ENCODE data around the gene DNAH12. TPM values are rescaled to one million over a fixed set of nuclear protein-coding genes. Genes with fewer than 3 reads are reported as not detected.

The DNAH12 gene
- total and polyA plus RNA-seq, 2 of the 13 experiments (the other 11 are each of a cell fraction or from before 2014, with no cell fraction given): 0.11 TPM

DNA sequence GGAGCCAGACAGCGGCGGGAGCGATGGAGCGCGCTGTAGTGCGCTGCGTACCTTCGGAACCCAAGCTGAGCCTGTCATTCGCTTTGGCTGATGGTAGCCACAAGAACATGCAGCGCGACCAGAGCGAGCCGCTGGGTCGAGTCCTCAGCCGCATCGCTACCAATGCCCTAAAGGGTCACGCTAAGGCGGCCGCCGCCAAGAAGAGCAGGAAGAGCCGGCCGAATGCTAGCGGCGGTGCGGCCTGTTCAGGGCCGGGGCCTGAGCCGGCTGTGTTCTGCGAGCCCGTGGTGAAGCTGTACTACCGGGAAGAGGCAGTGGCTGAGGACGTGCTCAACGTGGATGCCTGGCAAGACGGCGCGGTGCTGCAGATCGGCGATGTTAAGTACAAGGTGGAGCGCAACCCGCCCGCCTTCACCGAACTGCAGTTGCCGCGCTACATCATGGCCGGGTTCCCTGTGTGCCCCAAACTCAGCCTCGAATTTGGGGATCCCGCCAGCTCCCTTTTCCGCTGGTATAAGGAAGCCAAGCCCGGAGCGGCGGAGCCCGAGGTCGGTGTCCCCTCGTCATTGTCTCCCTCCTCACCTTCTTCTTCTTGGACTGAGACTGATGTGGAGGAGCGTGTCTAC, 12.4 kb upstream of the DNAH12 start (continued):
- TF ChIP-seq SRSF9 (IDR thresholded peaks at IDR 0.05; ENCODE audit: borderline replicate concordance, insufficient read depth, low read depth, low read length, poor library complexity, severe bottlenecking) (no peak), KMT2A (CRISPR knock-in tag; IDR thresholded peaks at IDR 0.05) (peak; percentile 56; the same call in 1 of the 2 replicates), DNMT3B (CRISPR knock-in tag; conservative IDR thresholded peaks at IDR 0.05) (no peak; the same call in 1 of the 2 replicates), CHD2 (IDR thresholded peaks at IDR 0.05; ENCODE audit: low read depth, low read length) (no peak), ZNF224 (CRISPR knock-in tag; IDR thresholded peaks at IDR 0.05) (no peak), KLF13 (CRISPR knock-in tag; IDR thresholded peaks at IDR 0.05) (no peak), RBFOX2 (IDR thresholded peaks at IDR 0.05; ENCODE audit: low read depth, low read length) (peak; percentile 15), HDAC1 (CRISPR knock-in tag; IDR thresholded peaks at IDR 0.05) (no peak; the same call in 1 of the 2 replicates), ZNF605 (CRISPR knock-in tag; IDR thresholded peaks at IDR 0.05) (no peak), SPEN (CRISPR knock-in tag; IDR thresholded peaks at IDR 0.05; ENCODE audit: low read depth) (peak; percentile 50; the same call in 1 of the 2 replicates), HDAC6 (IDR thresholded peaks at IDR 0.05; ENCODE audit: low read depth, low read length) (no peak), EHMT2 (IDR thresholded peaks at IDR 0.05; ENCODE audit: borderline replicate concordance, low read depth, low read length) (no peak), ZNF143 (CRISPR knock-in tag; IDR thresholded peaks at IDR 0.05) (no peak)
- TF ChIP-seq, protein P1, sequence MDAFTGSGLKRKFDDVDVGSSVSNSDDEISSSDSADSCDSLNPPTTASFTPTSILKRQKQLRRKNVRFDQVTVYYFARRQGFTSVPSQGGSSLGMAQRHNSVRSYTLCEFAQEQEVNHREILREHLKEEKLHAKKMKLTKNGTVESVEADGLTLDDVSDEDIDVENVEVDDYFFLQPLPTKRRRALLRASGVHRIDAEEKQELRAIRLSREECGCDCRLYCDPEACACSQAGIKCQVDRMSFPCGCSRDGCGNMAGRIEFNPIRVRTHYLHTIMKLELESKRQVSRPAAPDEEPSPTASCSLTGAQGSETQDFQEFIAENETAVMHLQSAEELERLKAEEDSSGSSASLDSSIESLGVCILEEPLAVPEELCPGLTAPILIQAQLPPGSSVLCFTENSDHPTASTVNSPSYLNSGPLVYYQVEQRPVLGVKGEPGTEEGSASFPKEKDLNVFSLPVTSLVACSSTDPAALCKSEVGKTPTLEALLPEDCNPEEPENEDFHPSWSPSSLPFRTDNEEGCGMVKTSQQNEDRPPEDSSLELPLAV (CRISPR knock-in tag; conservative IDR thresholded peaks at IDR 0.05; ENCODE audit: low read depth): no peak
- TF ChIP-seq, protein P2, sequence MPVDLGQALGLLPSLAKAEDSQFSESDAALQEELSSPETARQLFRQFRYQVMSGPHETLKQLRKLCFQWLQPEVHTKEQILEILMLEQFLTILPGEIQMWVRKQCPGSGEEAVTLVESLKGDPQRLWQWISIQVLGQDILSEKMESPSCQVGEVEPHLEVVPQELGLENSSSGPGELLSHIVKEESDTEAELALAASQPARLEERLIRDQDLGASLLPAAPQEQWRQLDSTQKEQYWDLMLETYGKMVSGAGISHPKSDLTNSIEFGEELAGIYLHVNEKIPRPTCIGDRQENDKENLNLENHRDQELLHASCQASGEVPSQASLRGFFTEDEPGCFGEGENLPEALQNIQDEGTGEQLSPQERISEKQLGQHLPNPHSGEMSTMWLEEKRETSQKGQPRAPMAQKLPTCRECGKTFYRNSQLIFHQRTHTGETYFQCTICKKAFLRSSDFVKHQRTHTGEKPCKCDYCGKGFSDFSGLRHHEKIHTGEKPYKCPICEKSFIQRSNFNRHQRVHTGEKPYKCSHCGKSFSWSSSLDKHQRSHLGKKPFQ (CRISPR knock-in tag; IDR thresholded peaks at IDR 0.05; ENCODE audit: insufficient replicate concordance): no peak
- TF ChIP-seq, protein P3, sequence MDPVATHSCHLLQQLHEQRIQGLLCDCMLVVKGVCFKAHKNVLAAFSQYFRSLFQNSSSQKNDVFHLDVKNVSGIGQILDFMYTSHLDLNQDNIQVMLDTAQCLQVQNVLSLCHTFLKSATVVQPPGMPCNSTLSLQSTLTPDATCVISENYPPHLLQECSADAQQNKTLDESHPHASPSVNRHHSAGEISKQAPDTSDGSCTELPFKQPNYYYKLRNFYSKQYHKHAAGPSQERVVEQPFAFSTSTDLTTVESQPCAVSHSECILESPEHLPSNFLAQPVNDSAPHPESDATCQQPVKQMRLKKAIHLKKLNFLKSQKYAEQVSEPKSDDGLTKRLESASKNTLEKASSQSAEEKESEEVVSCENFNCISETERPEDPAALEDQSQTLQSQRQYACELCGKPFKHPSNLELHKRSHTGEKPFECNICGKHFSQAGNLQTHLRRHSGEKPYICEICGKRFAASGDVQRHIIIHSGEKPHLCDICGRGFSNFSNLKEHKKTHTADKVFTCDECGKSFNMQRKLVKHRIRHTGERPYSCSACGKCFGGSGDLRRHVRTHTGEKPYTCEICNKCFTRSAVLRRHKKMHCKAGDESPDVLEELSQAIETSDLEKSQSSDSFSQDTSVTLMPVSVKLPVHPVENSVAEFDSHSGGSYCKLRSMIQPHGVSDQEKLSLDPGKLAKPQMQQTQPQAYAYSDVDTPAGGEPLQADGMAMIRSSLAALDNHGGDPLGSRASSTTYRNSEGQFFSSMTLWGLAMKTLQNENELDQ (CRISPR knock-in tag; IDR thresholded peaks at IDR 0.05; ENCODE audit: borderline replicate concordance): no peak
- TF ChIP-seq, protein P4, sequence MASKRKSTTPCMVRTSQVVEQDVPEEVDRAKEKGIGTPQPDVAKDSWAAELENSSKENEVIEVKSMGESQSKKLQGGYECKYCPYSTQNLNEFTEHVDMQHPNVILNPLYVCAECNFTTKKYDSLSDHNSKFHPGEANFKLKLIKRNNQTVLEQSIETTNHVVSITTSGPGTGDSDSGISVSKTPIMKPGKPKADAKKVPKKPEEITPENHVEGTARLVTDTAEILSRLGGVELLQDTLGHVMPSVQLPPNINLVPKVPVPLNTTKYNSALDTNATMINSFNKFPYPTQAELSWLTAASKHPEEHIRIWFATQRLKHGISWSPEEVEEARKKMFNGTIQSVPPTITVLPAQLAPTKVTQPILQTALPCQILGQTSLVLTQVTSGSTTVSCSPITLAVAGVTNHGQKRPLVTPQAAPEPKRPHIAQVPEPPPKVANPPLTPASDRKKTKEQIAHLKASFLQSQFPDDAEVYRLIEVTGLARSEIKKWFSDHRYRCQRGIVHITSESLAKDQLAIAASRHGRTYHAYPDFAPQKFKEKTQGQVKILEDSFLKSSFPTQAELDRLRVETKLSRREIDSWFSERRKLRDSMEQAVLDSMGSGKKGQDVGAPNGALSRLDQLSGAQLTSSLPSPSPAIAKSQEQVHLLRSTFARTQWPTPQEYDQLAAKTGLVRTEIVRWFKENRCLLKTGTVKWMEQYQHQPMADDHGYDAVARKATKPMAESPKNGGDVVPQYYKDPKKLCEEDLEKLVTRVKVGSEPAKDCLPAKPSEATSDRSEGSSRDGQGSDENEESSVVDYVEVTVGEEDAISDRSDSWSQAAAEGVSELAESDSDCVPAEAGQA (IDR thresholded peaks at IDR 0.05; ENCODE audit: low read depth): no peak
- TF ChIP-seq, protein P4 (CRISPR knock-in tag; IDR thresholded peaks at IDR 0.05; ENCODE audit: borderline replicate concordance): no peak

Measured in HepG2 (cell line).